GM23338 (cell line): ENCODE data around the gene RAP1GDS1. TPM values are rescaled to one million over a fixed set of nuclear protein-coding genes. Genes with fewer than 3 reads are reported as not detected.

ENCODE experiments used
- ATAC-seq: fragments of 200-7000 bp; cut with Tn5 transposase; 3 replicates; pipeline ENCODE4 v1.9.1; 2020
- DNase-seq: peaks from one replicate; pipeline ENCODE4 v3.0.0-alpha.2; 2015; ENCODE audit warnings: low spot score
- H2AFZ ChIP-seq: fragments of 200-600 bp; sonication (generic); 2 replicates; pipeline ENCODE4 v1.8.0; 2016; ENCODE audit warnings: antibody characterized with exemption, mild to moderate bottlenecking, moderate library complexity
- H3F3A ChIP-seq: fragments of 200-600 bp; sonication (generic); replicated peaks from 2 replicates; pipeline ENCODE4 v1.8.0; 2017; ENCODE audit warnings: antibody characterized with exemption, mixed run types, low read depth
- H3K27ac ChIP-seq: fragments of 200-600 bp; sonication (generic); 2 replicates; pipeline ENCODE4 v1.6.1; 2016; ENCODE audit warnings: low read depth
- H3K27me3 ChIP-seq: fragments of 200-600 bp; sonication (generic); 2 replicates; pipeline ENCODE4 v1.8.0; 2016; ENCODE audit warnings: mild to moderate bottlenecking, mixed run types, moderate library complexity; ENCODE audit not compliant: insufficient read depth
- H3K36me3 ChIP-seq: fragments of 200-600 bp; sonication (generic); 2 replicates; pipeline ENCODE4 v1.8.0; 2016; ENCODE audit warnings: mild to moderate bottlenecking; ENCODE audit not compliant: insufficient read depth
- H3K4me1 ChIP-seq: fragments of 200-600 bp; sonication (generic); 2 replicates; pipeline ENCODE4 v1.8.0; 2016; ENCODE audit warnings: mild to moderate bottlenecking, moderate library complexity; ENCODE audit not compliant: insufficient read depth
- H3K4me2 ChIP-seq: fragments of 200-600 bp; sonication (generic); 2 replicates; pipeline ENCODE4 v1.7.1; 2017; ENCODE audit warnings: mixed run types
- H3K4me3 ChIP-seq: fragments of 200-600 bp; sonication (generic); 2 replicates; pipeline ENCODE4 v1.6.1; 2016; ENCODE audit warnings: mixed run types
- H3K79me2 ChIP-seq: fragments of 200-600 bp; sonication (generic); replicated peaks from 2 replicates; pipeline ENCODE4 v1.8.0; 2017; ENCODE audit warnings: mild to moderate bottlenecking; ENCODE audit not compliant: insufficient read depth
- H3K9me2 ChIP-seq: fragments of 200-600 bp; sonication (generic); 2 replicates; pipeline ENCODE4 v1.8.0; 2017; ENCODE audit not compliant: insufficient read depth
- H4K20me1 ChIP-seq: fragments of 200-600 bp; sonication (generic); replicated peaks from 2 replicates; pipeline ENCODE4 v1.8.0; 2017; ENCODE audit warnings: mild to moderate bottlenecking; ENCODE audit not compliant: insufficient read depth
- H3K27ac Mint-ChIP-seq: 2 replicates; pipeline ENCODE4 v1.8.0; 2020; ENCODE audit warnings: inconsistent platforms, mild to moderate bottlenecking, moderate library complexity, mixed read lengths
- H3K27me3 Mint-ChIP-seq: 3 replicates; pipeline ENCODE4 v1.8.0; 2022; ENCODE audit warnings: low read depth, mild to moderate bottlenecking, moderate library complexity, mixed read lengths, inconsistent platforms; ENCODE audit not compliant: insufficient read depth, poor library complexity
- H3K36me3 Mint-ChIP-seq: 3 replicates; pipeline ENCODE4 v1.8.0; 2021; ENCODE audit warnings: low read depth, mild to moderate bottlenecking, inconsistent platforms, moderate library complexity, mixed read lengths
- H3K4me1 Mint-ChIP-seq: 3 replicates; pipeline ENCODE4 v1.8.0; 2020; ENCODE audit warnings: mild to moderate bottlenecking, inconsistent platforms, mixed read lengths
- H3K4me3 Mint-ChIP-seq: 3 replicates; pipeline ENCODE4 v1.8.0; 2021; ENCODE audit warnings: moderate library complexity, mild to moderate bottlenecking, inconsistent platforms, mixed read lengths
- H3K9me3 Mint-ChIP-seq: 3 replicates; pipeline ENCODE4 v1.8.0; 2020; ENCODE audit warnings: moderate library complexity, mild to moderate bottlenecking, inconsistent platforms, mixed read lengths
- CREB1 ChIP-seq: fragments of 250-450 bp; sonication (Bioruptor Pico); IDR thresholded peaks from 2 replicates; pipeline ENCODE4 v1.5.0; 2020; ENCODE audit warnings: low read depth, mild to moderate bottlenecking, moderate library complexity
- CTCF ChIP-seq, 2 experiments: fragments of 200-600 bp in 1 of 2; sonication (generic) in 1 of 2; conservative IDR thresholded peaks; 2 replicates each; pipeline versions ENCODE4 v1.5.1 to v1.6.1; 2016 to 2017; ENCODE audit warnings: antibody characterized with exemption in 2 of 2, low read depth in 2 of 2, mild to moderate bottlenecking in 2 of 2, moderate library complexity in 1 of 2
- ETS1 ChIP-seq: IDR thresholded peaks from 2 replicates; pipeline ENCODE4 v1.6.1; 2016; ENCODE audit warnings: antibody characterized with exemption
- EZH2 ChIP-seq: fragments of 200-600 bp; sonication (generic); IDR thresholded peaks from one replicate; pipeline ENCODE4 v1.8.0; 2017; ENCODE audit warnings: antibody characterized with exemption, mild to moderate bottlenecking, low read depth; ENCODE audit not compliant: unreplicated experiment
- EZH2phosphoT487 ChIP-seq: fragments of 200-600 bp; sonication (generic); IDR thresholded peaks from one replicate; pipeline ENCODE4 v1.8.1; 2018; ENCODE audit warnings: antibody characterized with exemption; ENCODE audit not compliant: unreplicated experiment
- JUNB ChIP-seq: IDR thresholded peaks from one replicate; pipeline ENCODE4 v1.6.1; 2016; ENCODE audit warnings: antibody characterized with exemption; ENCODE audit not compliant: unreplicated experiment
- NANOG ChIP-seq: IDR thresholded peaks from 2 replicates; pipeline ENCODE4 v1.6.1; 2016; ENCODE audit warnings: antibody characterized with exemption, borderline replicate concordance
- REST ChIP-seq: IDR thresholded peaks from one replicate; pipeline ENCODE4 v1.6.1; 2018; ENCODE audit warnings: antibody characterized with exemption; ENCODE audit not compliant: unreplicated experiment
- STAT1 ChIP-seq: IDR thresholded peaks from one replicate; pipeline ENCODE4 v1.6.1; 2016; ENCODE audit warnings: antibody characterized with exemption; ENCODE audit not compliant: unreplicated experiment
- ZNF331 ChIP-seq: fragments of 250-450 bp; sonication (Bioruptor Pico); IDR thresholded peaks from 2 replicates; pipeline ENCODE4 v1.5.0; 2020; ENCODE audit warnings: low read depth, mild to moderate bottlenecking, moderate library complexity
- ZNF462 ChIP-seq: fragments of 250-450 bp; sonication (Bioruptor Pico); IDR thresholded peaks from 2 replicates; pipeline ENCODE4 v1.5.0; 2020; ENCODE audit warnings: mild to moderate bottlenecking, moderate library complexity
- polyA plus RNA-seq: library from polyadenylated mRNA; unstranded; fragments of >200 nt; fragmentation: Nextera tagmentation; extraction: Ambion mirVana; gene quantifications from 2 replicates; pipeline ENCODE4 v1.2.1, GENCODE V29; 2016
- total RNA-seq: library from RNA; depleted of rRNA; stranded (reverse); fragments of >200 nt; shearing (Covaris generic); gene quantifications from 2 replicates; pipeline ENCODE4 v1.2.3, GENCODE V29; 2014

The RAP1GDS1 gene
- total and polyA plus RNA-seq, 2 experiments from 2014 or later, result 23.7 to 32.4 TPM

GRCh38 chr4:98446499-98447375 lies 185.6 kb downstream of the RAP1GDS1 start:
- Histone ChIP-seq H3K9me2 (no peaks in the 10 kb centered on the region), H3F3A (no peaks in the 10 kb centered on the region), H4K20me1 (no peaks in the 10 kb centered on the region; the same call in 1 of the 2 replicates), H2AFZ (no peak overlapping the region), H3K4me1 (no peaks in the 10 kb centered on the region), H3K27ac (no peak overlapping the region), H3K79me2 (no peaks in the 10 kb centered on the region), H3K4me3 (no peak overlapping the region), H3K27me3 (no peaks in the 10 kb centered on the region), H3K36me3 (no peaks in the 10 kb centered on the region), H3K4me2 (no peak overlapping the region)
- H3K27me3 Mint-ChIP-seq, result no peaks in the 10 kb centered on the region
- ATAC-seq, result no peak
- no peaks in the 10 kb centered on the region for H3K4me1 Mint-ChIP-seq
- DNase-seq, result no peak
- H3K27ac Mint-ChIP-seq, result no peak overlapping the region
- no peaks in the 10 kb centered on the region; the same call in 2 of the 3 replicates for H3K36me3 Mint-ChIP-seq
- no peak overlapping the region for H3K4me3 Mint-ChIP-seq
- no peaks in the 10 kb centered on the region for H3K9me3 Mint-ChIP-seq
- TF ChIP-seq CTCF (conservative IDR thresholded peaks at IDR 0.05; ENCODE audit: low read depth in 2 of 2) (no peak), ZNF331 (CRISPR knock-in tag) (no peak), JUNB (no peak), NANOG (no peak), ETS1 (no peak), CREB1 (CRISPR knock-in tag) (no peak), EZH2phosphoT487 (no peak), STAT1 (no peak), REST (no peak), EZH2 (no peak), ZNF462 (CRISPR knock-in tag) (no peak)
